ENCODE measurements around the gene STX1B.

STX1B gene

GRCh38 chr16:30983898-30984610 lies 26.4 kb downstream of the STX1B start:
- DNase-seq (ENCODE audit: extremely low read depth, low read depth): no peak
- TF ChIP-seq, protein P1, sequence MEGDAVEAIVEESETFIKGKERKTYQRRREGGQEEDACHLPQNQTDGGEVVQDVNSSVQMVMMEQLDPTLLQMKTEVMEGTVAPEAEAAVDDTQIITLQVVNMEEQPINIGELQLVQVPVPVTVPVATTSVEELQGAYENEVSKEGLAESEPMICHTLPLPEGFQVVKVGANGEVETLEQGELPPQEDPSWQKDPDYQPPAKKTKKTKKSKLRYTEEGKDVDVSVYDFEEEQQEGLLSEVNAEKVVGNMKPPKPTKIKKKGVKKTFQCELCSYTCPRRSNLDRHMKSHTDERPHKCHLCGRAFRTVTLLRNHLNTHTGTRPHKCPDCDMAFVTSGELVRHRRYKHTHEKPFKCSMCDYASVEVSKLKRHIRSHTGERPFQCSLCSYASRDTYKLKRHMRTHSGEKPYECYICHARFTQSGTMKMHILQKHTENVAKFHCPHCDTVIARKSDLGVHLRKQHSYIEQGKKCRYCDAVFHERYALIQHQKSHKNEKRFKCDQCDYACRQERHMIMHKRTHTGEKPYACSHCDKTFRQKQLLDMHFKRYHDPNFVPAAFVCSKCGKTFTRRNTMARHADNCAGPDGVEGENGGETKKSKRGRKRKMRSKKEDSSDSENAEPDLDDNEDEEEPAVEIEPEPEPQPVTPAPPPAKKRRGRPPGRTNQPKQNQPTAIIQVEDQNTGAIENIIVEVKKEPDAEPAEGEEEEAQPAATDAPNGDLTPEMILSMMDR (IDR thresholded peaks at IDR 0.05; ENCODE audit: low read depth, low read length, missing control alignments): no peak
- no peak overlapping the region for H3K4me3 ChIP-seq (replicated peaks; ENCODE audit: low read depth, low read length)

- TF ChIP-seq, protein P1 (IDR thresholded peaks at IDR 0.05; ENCODE audit: low read depth, low read length, missing control alignments): no peak
- no peak overlapping the region for H3K4me3 ChIP-seq (replicated peaks; ENCODE audit: low read depth, low read length)
- DNase-seq (ENCODE audit: extremely low read depth, low read depth): no peak
Observed at GRCh38 chr16:30983289-30983889, 27.0 kb downstream of the STX1B start.

DNA sequence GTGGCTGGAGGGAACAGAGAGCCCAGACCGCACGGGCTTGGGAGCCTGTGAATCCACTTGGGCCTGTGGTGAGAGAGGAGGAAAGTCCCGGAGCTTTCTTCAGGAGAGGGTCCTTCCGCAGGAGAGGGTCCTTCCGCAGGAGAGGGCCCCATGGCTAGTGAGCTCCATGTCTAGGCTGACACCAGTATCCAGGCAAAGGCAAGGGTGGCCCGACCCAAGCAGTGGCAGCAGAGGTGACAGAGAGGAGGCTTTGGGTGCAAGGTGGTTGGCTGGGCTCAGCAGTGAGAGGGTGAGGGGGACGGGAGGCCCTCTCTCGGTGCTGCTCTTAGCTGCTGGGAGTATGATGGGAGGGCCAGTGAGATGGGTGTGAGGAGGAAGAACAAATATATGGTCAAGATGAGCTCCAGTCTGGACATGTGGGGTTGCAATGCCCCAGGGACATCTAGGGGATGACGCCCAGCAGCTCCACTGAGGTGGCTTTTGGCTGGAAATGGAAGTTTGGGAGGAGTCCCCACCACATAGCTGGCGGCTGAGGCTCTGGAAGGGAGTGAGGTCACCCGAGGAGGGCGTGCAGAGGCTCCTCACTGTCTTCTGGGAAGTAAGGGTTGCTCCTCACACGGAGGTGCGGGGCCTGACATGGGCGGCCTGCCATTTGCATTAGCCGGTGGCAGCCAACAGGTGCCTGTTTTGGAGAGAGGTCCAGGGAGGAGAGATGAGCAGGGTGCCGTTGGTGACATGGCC lies 27.7 kb downstream of the STX1B start:
- TF ChIP-seq, protein P1 (IDR thresholded peaks at IDR 0.05; ENCODE audit: low read depth, low read length, missing control alignments): no peak
- DNase-seq (ENCODE audit: extremely low read depth, low read depth): no peak
- no peak overlapping the region for H3K4me3 ChIP-seq (replicated peaks; ENCODE audit: low read depth, low read length)

- no peak overlapping the region for H3K4me3 ChIP-seq (replicated peaks; ENCODE audit: low read depth, low read length)
- TF ChIP-seq, protein P1 (IDR thresholded peaks at IDR 0.05; ENCODE audit: low read depth, low read length, missing control alignments): no peak
- no peak for DNase-seq (ENCODE audit: extremely low read depth, low read depth)
Observed at GRCh38 chr16:30980959-30981358, 29.5 kb downstream of the STX1B start.

DNA sequence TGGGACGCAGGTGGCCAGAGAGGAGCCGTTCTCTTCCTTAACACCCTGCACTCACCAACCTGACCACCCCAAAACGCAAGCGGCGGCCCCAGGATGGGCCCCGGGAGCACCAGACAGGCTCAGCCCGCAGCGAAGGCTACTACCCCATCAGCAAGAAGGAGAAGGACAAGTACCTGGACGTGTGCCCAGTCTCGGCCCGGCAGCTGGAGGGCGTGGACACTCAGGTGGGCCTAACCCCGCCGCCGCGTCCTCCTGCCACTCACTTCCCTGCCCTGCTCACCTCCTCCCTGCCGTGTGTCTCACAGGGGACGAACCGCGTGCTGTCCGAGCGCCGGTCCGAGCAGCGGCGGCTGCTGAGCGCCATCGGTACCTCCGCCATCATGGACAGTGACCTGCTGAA lies 30.0 kb downstream of the STX1B start:
- TF ChIP-seq, protein P1 (IDR thresholded peaks at IDR 0.05; ENCODE audit: low read depth, low read length, missing control alignments): no peak
- H3K4me3 ChIP-seq (replicated peaks; ENCODE audit: low read depth, low read length): no peak overlapping the region
- DNase-seq (ENCODE audit: extremely low read depth, low read depth): no peak

- no peak overlapping the region for H3K4me3 ChIP-seq (replicated peaks; ENCODE audit: low read depth, low read length)
- no peak for DNase-seq (ENCODE audit: extremely low read depth, low read depth)
- TF ChIP-seq, protein P1 (IDR thresholded peaks at IDR 0.05; ENCODE audit: low read depth, low read length, missing control alignments): no peak
Observed at GRCh38 chr16:30980023-30980371, 30.4 kb downstream of the STX1B start.

All from HFF-Myc (cell line).